ENCODE data around the gene PCYT1A.

DNA sequence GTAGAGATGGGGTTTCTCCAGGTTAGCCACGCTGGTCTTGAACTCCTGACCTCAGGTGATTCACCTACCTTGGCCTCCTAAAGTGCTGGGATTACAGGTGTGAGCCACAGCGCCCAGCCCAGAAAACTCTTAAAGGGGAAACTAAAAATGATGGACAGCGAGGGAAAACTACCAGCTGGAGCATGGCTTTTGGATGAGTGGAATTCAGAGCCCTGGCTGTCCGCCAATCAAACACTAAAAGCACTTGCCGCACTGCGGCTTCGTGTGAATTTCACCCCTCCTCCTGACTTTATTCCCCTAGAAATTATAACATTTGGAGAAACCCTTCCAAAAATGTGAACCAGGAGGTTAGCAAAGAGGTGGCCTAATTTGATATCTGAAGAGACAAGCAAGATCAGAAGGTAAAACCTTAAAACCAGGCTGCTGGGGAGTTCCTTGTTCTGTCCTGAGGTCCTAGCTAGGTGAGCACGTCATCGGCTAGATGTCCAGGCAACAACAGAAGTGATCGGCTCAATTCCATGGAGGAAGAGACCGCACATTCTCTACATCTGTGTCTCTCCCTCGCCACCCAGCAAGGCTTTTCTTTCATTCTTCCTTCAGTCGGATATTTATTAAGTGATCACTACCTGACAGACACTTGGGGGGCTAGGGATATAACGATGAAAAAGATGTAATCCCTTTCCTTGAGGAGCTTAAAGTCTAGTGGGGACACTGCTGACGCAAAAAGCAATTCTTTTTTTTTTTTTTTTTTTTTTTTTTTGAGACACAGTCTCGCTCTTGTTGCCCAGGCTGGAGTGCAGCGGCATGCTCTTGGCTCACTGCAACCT is 49.0 kb upstream of the PCYT1A start:
- TF ChIP-seq, protein P1, sequence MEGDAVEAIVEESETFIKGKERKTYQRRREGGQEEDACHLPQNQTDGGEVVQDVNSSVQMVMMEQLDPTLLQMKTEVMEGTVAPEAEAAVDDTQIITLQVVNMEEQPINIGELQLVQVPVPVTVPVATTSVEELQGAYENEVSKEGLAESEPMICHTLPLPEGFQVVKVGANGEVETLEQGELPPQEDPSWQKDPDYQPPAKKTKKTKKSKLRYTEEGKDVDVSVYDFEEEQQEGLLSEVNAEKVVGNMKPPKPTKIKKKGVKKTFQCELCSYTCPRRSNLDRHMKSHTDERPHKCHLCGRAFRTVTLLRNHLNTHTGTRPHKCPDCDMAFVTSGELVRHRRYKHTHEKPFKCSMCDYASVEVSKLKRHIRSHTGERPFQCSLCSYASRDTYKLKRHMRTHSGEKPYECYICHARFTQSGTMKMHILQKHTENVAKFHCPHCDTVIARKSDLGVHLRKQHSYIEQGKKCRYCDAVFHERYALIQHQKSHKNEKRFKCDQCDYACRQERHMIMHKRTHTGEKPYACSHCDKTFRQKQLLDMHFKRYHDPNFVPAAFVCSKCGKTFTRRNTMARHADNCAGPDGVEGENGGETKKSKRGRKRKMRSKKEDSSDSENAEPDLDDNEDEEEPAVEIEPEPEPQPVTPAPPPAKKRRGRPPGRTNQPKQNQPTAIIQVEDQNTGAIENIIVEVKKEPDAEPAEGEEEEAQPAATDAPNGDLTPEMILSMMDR (conservative IDR thresholded peaks at IDR 0.05; ENCODE audit: low read depth, low read length): no peak
- TF ChIP-seq EZH2 (IDR thresholded peaks at IDR 0.05; ENCODE audit: low read length, unreplicated experiment) (no peak), EZH2phosphoT487 (IDR thresholded peaks at IDR 0.05; ENCODE audit: borderline replicate concordance, low read length) (no peak)
